ENCODE measurements around the gene ITGBL1.

- TF ChIP-seq POLR2A (IDR thresholded peaks at IDR 0.05; ENCODE audit: control extremely low read depth in 1 of 2, low read depth in 2 of 2, low read length in 2 of 2) (no peak), EP300 (IDR thresholded peaks at IDR 0.05; ENCODE audit: borderline replicate concordance in 1 of 2, low read depth in 2 of 2, low read length in 2 of 2) (no peak)
Measured at GRCh38 chr13:101425156-101425471, 27.4 kb upstream of the ITGBL1 start.
